Tracheal epithelial cell (primary cell): ENCODE results near the gene TTC22. TPM values are rescaled to one million over a fixed set of nuclear protein-coding genes. Genes with fewer than 3 reads are reported as not detected.

Experiments used
- total RNA-seq: library from RNA; depleted of rRNA; stranded (reverse); fragments of >200 nt; gene quantifications from 2 replicates; pipeline ENCODE4 v1.2.1, GENCODE V29; 2014

The TTC22 gene
- total RNA-seq = 10.6 and 16.8 TPM in 2 replicates

DNA sequence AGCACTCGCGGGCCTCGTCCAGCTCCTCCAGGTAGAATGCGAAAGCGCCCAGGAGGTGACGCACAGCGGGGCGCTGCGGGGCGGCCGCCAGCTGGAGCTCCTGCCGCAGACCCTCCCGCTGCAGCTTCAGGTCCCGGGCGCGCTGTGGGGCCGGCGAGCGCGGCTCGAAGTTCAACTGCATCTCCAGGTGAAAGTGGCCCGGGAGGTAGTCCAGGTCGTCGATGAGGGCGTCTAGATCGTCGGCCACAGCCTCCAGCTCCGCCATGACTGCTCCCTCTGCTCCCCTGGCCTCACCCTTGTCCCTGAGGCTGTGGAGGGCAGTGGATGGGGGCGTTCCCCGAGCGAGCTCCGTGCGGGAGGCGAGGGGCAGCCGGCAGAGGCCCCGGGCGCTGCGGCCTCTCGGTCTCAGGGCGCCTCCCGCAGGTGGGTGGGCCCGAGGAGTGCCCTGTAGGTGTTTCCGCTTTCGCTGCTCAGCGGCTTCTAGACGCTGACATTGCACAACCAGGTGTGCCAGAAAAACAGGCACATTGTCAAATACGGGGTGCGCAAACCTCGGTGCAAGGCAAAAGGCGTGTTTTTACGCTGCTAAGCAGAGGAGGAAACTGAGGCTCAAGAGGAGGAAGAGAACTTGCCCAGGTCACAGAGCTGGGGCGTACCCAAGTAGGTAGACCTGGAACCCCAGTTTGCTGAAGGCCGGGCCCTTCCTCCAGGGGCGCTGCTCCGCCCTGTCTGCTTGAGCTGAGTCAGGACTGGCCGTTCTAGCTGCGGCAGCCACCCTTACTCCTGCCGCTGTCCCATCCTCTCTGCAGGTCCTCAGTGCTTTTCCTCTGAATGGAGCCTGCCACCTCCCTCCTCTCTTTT, at the start of gene TTC22:
Gene TTC22 (minus strand): TSS at position 425 of the 861 bp plus-strand sequence. CDS start 160 bp downstream, at position 265.

DNA sequence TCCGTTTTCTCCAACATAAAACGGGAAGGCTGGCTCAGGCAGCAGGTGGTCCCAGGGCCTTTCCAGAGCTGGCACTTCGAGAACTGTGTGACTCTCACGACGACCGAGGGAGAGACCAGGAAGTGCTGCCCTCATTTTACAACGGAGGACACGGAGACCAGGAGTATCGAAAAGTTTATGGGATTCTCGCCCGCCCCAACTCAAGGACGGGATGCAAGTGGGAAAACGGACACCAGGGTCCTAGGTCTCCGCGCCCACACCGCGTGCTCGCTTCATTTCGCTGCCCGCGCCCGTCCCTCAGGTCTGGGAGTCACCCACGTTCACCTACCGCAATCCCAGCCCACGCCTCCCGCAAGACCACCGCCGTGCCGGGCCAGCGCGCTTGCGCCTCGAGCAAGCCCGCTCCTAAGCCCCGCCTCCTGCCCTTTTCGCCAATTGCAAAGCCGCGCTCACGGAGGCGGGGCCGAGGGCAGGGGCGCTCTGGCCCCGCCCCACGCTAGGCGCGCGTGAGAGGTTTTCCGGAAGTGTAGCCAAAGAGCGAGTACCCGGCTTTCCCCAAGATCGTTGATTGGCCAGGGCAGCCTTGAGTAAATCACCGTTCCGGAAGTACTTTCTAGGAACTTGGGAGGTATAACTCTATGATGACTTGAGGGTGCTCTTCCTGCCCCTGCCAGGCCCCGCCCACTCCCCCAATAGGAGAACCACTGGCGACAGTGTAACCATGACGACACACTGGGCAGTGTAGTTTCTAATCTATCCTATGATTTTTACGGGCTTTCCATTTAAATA, 36.8 kb downstream of the TTC22 start, which contains the start of gene PARS2:
Gene PARS2 (minus strand): TSS at position 391 of the 789 bp plus-strand sequence. CDS start 5,362 bp downstream, outside the sequence.

Other genes starting within 250 kb of the TTC22 start
- not detected in 2 replicates for gene FAM151A, start 177.8 kb downstream of the TTC22 start, total RNA-seq
- gene MROH7, start 159.5 kb downstream of the TTC22 start, total RNA-seq = 0.24 TPM in 1 of 2 replicates, not detected in the other
- 26.4 and 27.2 TPM in 2 replicates for gene TTC4, start 85.5 kb downstream of the TTC22 start, total RNA-seq
- 6.3 and 7.9 TPM in 2 replicates for gene PARS2, start 36.8 kb downstream of the TTC22 start, total RNA-seq
- 222 and 325 TPM in 2 replicates for gene DHCR24, start 85.9 kb upstream of the TTC22 start, total RNA-seq
- gene TMEM61, start 179.3 kb upstream of the TTC22 start, total RNA-seq = 1.7 and 9.0 TPM in 2 replicates
- gene BSND, start 197.6 kb upstream of the TTC22 start, total RNA-seq = not detected in 2 replicates
- 33.9 and 39.8 TPM in 2 replicates for gene PCSK9, start 238.2 kb upstream of the TTC22 start, total RNA-seq